GM21367 (cell line): ENCODE results near the gene EXOC4.
"Not testable (repeated sequence)": the region's sequence is repeated elsewhere in the genome, so short reads cannot be mapped to it uniquely, and the experiment has no call there.

Source experiments
- ATAC-seq: cut with Tn5 transposase; IDR thresholded peaks from one replicate; pipeline ENCODE4 v1.9.1; 2021; ENCODE audit not compliant: unreplicated experiment

EXOC4 gene

GRCh38 chr7:133957845-133958244 is 705.0 kb downstream of the EXOC4 start:
- no peak for ATAC-seq

- no peak for ATAC-seq
Observed at GRCh38 chr7:133958822-133959221, 705.9 kb downstream of the EXOC4 start.

GRCh38 chr7:133959505-133959904 is 706.6 kb downstream of the EXOC4 start:
- ATAC-seq: no peak

GRCh38 chr7:133961724-133962123 is 708.8 kb downstream of the EXOC4 start:
- no peak for ATAC-seq

- no peak for ATAC-seq
Observed at GRCh38 chr7:133962646-133963045, 709.8 kb downstream of the EXOC4 start.

GRCh38 chr7:133963629-133964028 is 710.8 kb downstream of the EXOC4 start:
- no peak for ATAC-seq

GRCh38 chr7:133971625-133972024 is 718.7 kb downstream of the EXOC4 start:
- no peak for ATAC-seq

GRCh38 chr7:133973710-133974109 is 720.8 kb downstream of the EXOC4 start:
- ATAC-seq: no peak

GRCh38 chr7:133975130-133975529 is 722.3 kb downstream of the EXOC4 start:
- ATAC-seq: no peak

- no peak for ATAC-seq
Observed at GRCh38 chr7:133976140-133976539, 723.3 kb downstream of the EXOC4 start.

- ATAC-seq: no peak
Observed at GRCh38 chr7:133977409-133978274, 724.8 kb downstream of the EXOC4 start.

- no peak for ATAC-seq
Observed at GRCh38 chr7:133978502-133979295, 725.8 kb downstream of the EXOC4 start.

GRCh38 chr7:133980804-133981203 is 727.9 kb downstream of the EXOC4 start:
- no peak for ATAC-seq

GRCh38 chr7:133983685-133984419 is 731.0 kb downstream of the EXOC4 start:
- ATAC-seq: no peak

GRCh38 chr7:133985300-133985699 is 732.4 kb downstream of the EXOC4 start:
- ATAC-seq: no peak

GRCh38 chr7:133987582-133987981 is 734.7 kb downstream of the EXOC4 start:
- ATAC-seq: no peak

- no peak for ATAC-seq
Observed at GRCh38 chr7:133993547-133993946, 740.7 kb downstream of the EXOC4 start.

- not testable (repeated sequence) for ATAC-seq
Observed at GRCh38 chr7:133994100-133994499, 741.2 kb downstream of the EXOC4 start.

- no peak for ATAC-seq
Observed at GRCh38 chr7:133997463-133997862, 744.6 kb downstream of the EXOC4 start.

- ATAC-seq: no peak
Observed at GRCh38 chr7:133999178-133999577, 746.3 kb downstream of the EXOC4 start.

- no peak for ATAC-seq
Observed at GRCh38 chr7:134004829-134005505, 752.1 kb downstream of the EXOC4 start.
